Uterus (tissue), 2 donors: Measurements from ENCODE around the gene OMA1.

Experiments used
- CTCF ChIP-seq, 4 experiments: fragments of 200-600 bp in 2 of 4; fragments of 450-650 bp in 2 of 4; sonication (generic) in 2 of 4; IDR thresholded peaks; one replicate each; pipeline ENCODE4 v1.5.1; 2016 to 2019; ENCODE audit warnings: antibody characterized with exemption in 4 of 4, mild to moderate bottlenecking in 2 of 4, moderate library complexity in 1 of 4
- POLR2A ChIP-seq, 2 donors: fragments of 450-650 bp; IDR thresholded peaks; one replicate each; pipeline ENCODE4 v1.6.1; 2016; ENCODE audit warnings: antibody characterized with exemption in 2 of 2, mild to moderate bottlenecking in 1 of 2, moderate library complexity in 1 of 2

- TF ChIP-seq CTCF (IDR thresholded peaks at IDR 0.05) = no peak
- TF ChIP-seq POLR2A (IDR thresholded peaks at IDR 0.05) = no peak
Observed at GRCh38 chr1:58524353-58524945, 22.1 kb downstream of the OMA1 start.
